Spleen (tissue), 7 donors: Measurements from ENCODE around the gene HSD11B1.

Experiments used
- CTCF ChIP-seq, 11 experiments: fragments of 200-600 bp in 7 of 11; fragments of 450-650 bp in 4 of 11; sonication (generic) in 4 of 11; IDR thresholded peaks in 8 of 11; conservative IDR thresholded peaks in 3 of 11; 1 replicate in 7 of 11; 2 replicates in 4 of 11; pipeline versions ENCODE4 v1.4.0 to v1.8.0; 2016 to 2021; ENCODE audit warnings: antibody characterized with exemption in 11 of 11, inconsistent platforms in 4 of 11, mild to moderate bottlenecking in 1 of 11
- POLR2AphosphoS5 ChIP-seq, 3 donors: sonication (generic); formaldehyde crosslinking; IDR thresholded peaks; one replicate each; pipeline ENCODE4 v1.5.1; 2017; ENCODE audit warnings: antibody characterized with exemption in 3 of 3
- donor health status: DM: no; HTN: no; CAD: no; lungs with moderate emphysema.
- donor health status: DM: no; HTN: no; CAD: no.
- donor health status: DM: no; HTN: no; CAD: no.

GRCh38 chr1:209732725-209733124, 28.1 kb downstream of the HSD11B1 start:
- TF ChIP-seq CTCF (IDR thresholded peaks at IDR 0.05 in 8 of 11, conservative IDR thresholded peaks at IDR 0.05 in 3 of 11) (no peak), POLR2AphosphoS5 (IDR thresholded peaks at IDR 0.05) (no peak)
